Endothelial cell of hepatic sinusoid (primary cell): ENCODE results near the gene SLC34A1.
"Not testable (repeated sequence)": the region's sequence is repeated elsewhere in the genome, so short reads cannot be mapped to it uniquely, and the experiment has no call there.

ENCODE experiments used
- in situ Hi-C: cut with HindIII; loops from 2 replicates; pipeline ENCODE4 v1.10.0; 2017; ENCODE audit warnings: low sequenced_read_pairs

Gene SLC34A1

GRCh38 chr5:177384134-177384533 is at the start of gene SLC34A1:
Gene SLC34A1, plus strand, starts transcription at chr5:177384434. Its CDS starts 1,308 bp downstream, at chr5:177385742.
- in situ Hi-C loops = no loop called here

- in situ Hi-C loops = no loop called here
Measured at GRCh38 chr5:177334781-177335700, 49.2 kb upstream of the SLC34A1 start.

- in situ Hi-C loops = no loop called here
Measured at GRCh38 chr5:177335701-177336065, 48.6 kb upstream of the SLC34A1 start.

- in situ Hi-C loops = no loop called here
Measured at GRCh38 chr5:177336112-177336511, 48.1 kb upstream of the SLC34A1 start.

- in situ Hi-C loops = no loop called here
Measured at GRCh38 chr5:177336603-177337494, 47.4 kb upstream of the SLC34A1 start.

- in situ Hi-C loops = no loop called here
Measured at GRCh38 chr5:177338251-177339106, 45.8 kb upstream of the SLC34A1 start.

GRCh38 chr5:177339107-177339638 is 45.1 kb upstream of the SLC34A1 start:
- in situ Hi-C loops = no loop called here

- in situ Hi-C loops = not testable (repeated sequence)
Measured at GRCh38 chr5:177343000-177343399, 41.2 kb upstream of the SLC34A1 start.

- in situ Hi-C loops = no loop called here
Measured at GRCh38 chr5:177343777-177344176, 40.5 kb upstream of the SLC34A1 start.

- in situ Hi-C loops = loop anchor here (5.0 kb wide), 2 partner anchors 73 to 97 kb away; no protein-coding TSS in a partner anchor
Measured at GRCh38 chr5:177344891-177345290, 39.3 kb upstream of the SLC34A1 start.

GRCh38 chr5:177346820-177347219 is 37.4 kb upstream of the SLC34A1 start:
- in situ Hi-C loops = loop anchor here (5.0 kb wide), 2 partner anchors 75 to 95 kb away; no protein-coding TSS in a partner anchor

GRCh38 chr5:177347699-177348098 is 36.5 kb upstream of the SLC34A1 start:
- in situ Hi-C loops = loop anchor here (5.0 kb wide), 2 partner anchors 75 to 95 kb away; no protein-coding TSS in a partner anchor

GRCh38 chr5:177349362-177349647 is 34.9 kb upstream of the SLC34A1 start:
- in situ Hi-C loops = loop anchor here (5.0 kb wide), 2 partner anchors 77 to 93 kb away; no protein-coding TSS in a partner anchor

GRCh38 chr5:177349762-177350161 is 34.5 kb upstream of the SLC34A1 start:
- in situ Hi-C loops = loop anchor here (5.0 kb wide), 2 partner anchors 77 to 93 kb away; no protein-coding TSS in a partner anchor

- in situ Hi-C loops = no loop called here
Measured at GRCh38 chr5:177350776-177351391, 33.4 kb upstream of the SLC34A1 start.

GRCh38 chr5:177351392-177352329 is 32.6 kb upstream of the SLC34A1 start, which contains the start of gene LMAN2:
Gene LMAN2, minus strand, starts transcription at chr5:177351668. Its CDS starts 21 bp downstream, at chr5:177351647.
- in situ Hi-C loops = no loop called here

GRCh38 chr5:177353093-177353492 is 31.1 kb upstream of the SLC34A1 start:
- in situ Hi-C loops = no loop called here

- in situ Hi-C loops = no loop called here
Measured at GRCh38 chr5:177354256-177354655, 30.0 kb upstream of the SLC34A1 start.

- in situ Hi-C loops = no loop called here
Measured at GRCh38 chr5:177354711-177355110, 29.5 kb upstream of the SLC34A1 start.
